HG03442 (cell line): ENCODE results near the gene CMIP.

Experiments
- ATAC-seq: cut with Tn5 transposase; IDR thresholded peaks from one replicate; pipeline ENCODE4 v1.9.1; 2021; ENCODE audit warnings: mild to moderate bottlenecking, moderate library complexity; ENCODE audit not compliant: unreplicated experiment

CMIP gene

GRCh38 chr16:81707411-81708265, 263.0 kb downstream of the CMIP start:
- ATAC-seq, result no peak

- no peak for ATAC-seq
Measured at GRCh38 chr16:81708266-81709015, 263.8 kb downstream of the CMIP start.

- ATAC-seq, result no peak
Measured at GRCh38 chr16:81709016-81709900, 264.6 kb downstream of the CMIP start.

GRCh38 chr16:81710044-81710443, 265.4 kb downstream of the CMIP start:
- ATAC-seq, result no peak

- ATAC-seq, result no peak
Measured at GRCh38 chr16:81710596-81710995, 266.0 kb downstream of the CMIP start.

GRCh38 chr16:81711657-81712319, 267.2 kb downstream of the CMIP start:
- ATAC-seq, result no peak

GRCh38 chr16:81712681-81713080, 268.1 kb downstream of the CMIP start:
- no peak for ATAC-seq

- no peak for ATAC-seq
Measured at GRCh38 chr16:81713295-81713772, 268.7 kb downstream of the CMIP start.

- no peak for ATAC-seq
Measured at GRCh38 chr16:81713796-81714195, 269.2 kb downstream of the CMIP start.

- ATAC-seq, result no peak
Measured at GRCh38 chr16:81714583-81714982, 270.0 kb downstream of the CMIP start.

GRCh38 chr16:81715358-81716196, 271.0 kb downstream of the CMIP start:
- peak; percentile 63 for ATAC-seq

- ATAC-seq, result peak; percentile 54
Measured at GRCh38 chr16:81716478-81717225, 272.0 kb downstream of the CMIP start.

- no peak for ATAC-seq
Measured at GRCh38 chr16:81717662-81718189, 273.1 kb downstream of the CMIP start.

- no peak for ATAC-seq
Measured at GRCh38 chr16:81718637-81719036, 274.0 kb downstream of the CMIP start.

- no peak for ATAC-seq
Measured at GRCh38 chr16:81719993-81720392, 275.4 kb downstream of the CMIP start.

- no peak for ATAC-seq
Measured at GRCh38 chr16:81720973-81721906, 276.6 kb downstream of the CMIP start.

- peak; percentile 87 for ATAC-seq
Measured at GRCh38 chr16:81723098-81723723, 278.6 kb downstream of the CMIP start.
